ENCODE results near the gene EFHC2.

EFHC2 gene

DNA sequence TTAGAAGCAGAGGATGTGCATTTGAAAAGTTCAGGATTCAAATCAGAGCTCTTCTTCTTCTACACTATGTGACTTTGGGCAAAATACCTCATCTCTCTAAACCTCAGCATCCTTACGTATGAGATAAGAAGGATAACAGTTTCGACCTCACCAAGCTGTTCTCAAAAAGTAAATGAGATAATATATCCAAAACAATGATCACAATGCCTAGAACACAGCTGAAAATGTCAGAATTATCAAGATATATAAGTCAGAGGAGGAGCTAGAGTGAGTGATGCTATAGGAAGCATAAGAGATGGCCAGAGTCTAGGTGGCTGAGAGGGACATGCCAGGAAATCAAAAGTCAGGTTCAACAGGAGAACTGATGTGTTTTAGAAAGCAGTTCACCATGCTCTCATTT, 168.0 kb downstream of the EFHC2 start:
- no peak for DNase-seq (ENCODE audit: low read depth, low spot score)
- no peak overlapping the region for H3K4me3 ChIP-seq (ENCODE audit: low read length)

DNA sequence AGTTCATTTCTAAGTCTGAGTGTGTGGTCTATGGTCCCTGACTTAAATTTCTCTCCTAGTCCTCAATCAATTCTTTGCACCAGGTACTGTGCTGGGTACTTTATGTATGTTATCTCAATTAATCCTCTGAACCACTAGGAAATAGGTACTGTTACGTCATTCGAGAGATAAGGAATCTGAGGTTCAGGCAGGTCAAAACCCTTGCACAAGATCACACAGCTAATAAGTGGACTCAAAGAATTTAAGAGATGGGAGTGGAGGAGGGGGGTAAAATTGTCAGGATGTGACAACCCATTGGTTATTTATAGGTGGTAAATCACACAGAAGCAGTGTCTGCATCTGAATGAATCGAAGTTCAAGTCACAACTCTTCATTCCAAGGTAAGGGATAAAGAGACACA, 169.4 kb downstream of the EFHC2 start:
- DNase-seq (ENCODE audit: low read depth, low spot score), result no peak
- no peak overlapping the region for H3K4me3 ChIP-seq (ENCODE audit: low read length)

DNA sequence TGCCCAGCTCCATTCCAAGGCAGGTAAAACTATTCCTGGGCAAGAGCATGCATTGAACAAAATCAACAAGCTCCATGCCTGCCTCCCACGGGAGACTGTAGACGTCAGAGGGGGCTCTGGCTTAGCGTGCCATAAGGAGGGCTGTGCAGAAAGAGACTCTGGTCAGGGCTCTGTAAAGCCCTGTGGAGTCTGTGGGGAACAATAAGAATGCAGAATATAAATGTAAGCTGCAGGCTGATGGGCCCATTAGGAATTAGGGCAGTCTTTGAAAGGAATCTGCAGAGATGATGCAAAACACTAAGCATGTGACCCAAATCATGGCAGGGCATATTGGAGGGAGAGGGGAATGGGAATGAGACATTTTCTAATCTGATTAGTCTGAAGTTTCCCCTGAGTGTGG, 170.3 kb downstream of the EFHC2 start:
- no peak for DNase-seq (ENCODE audit: low read depth, low spot score)
- H3K4me3 ChIP-seq (ENCODE audit: low read length), result no peak overlapping the region

GRCh38 chrX:44167116-44167515, 176.4 kb downstream of the EFHC2 start:
- H3K4me3 ChIP-seq (ENCODE audit: low read length), result no peak overlapping the region
- DNase-seq (ENCODE audit: low read depth, low spot score), result no peak

- DNase-seq (ENCODE audit: low read depth, low spot score), result no peak
- H3K4me3 ChIP-seq (ENCODE audit: low read length), result no peak overlapping the region
Observed at GRCh38 chrX:44162964-44163475, 180.5 kb downstream of the EFHC2 start.

GRCh38 chrX:44157858-44158257, 185.6 kb downstream of the EFHC2 start:
- DNase-seq (ENCODE audit: low read depth, low spot score), result no peak
- H3K4me3 ChIP-seq (ENCODE audit: low read length), result no peak overlapping the region

DNA sequence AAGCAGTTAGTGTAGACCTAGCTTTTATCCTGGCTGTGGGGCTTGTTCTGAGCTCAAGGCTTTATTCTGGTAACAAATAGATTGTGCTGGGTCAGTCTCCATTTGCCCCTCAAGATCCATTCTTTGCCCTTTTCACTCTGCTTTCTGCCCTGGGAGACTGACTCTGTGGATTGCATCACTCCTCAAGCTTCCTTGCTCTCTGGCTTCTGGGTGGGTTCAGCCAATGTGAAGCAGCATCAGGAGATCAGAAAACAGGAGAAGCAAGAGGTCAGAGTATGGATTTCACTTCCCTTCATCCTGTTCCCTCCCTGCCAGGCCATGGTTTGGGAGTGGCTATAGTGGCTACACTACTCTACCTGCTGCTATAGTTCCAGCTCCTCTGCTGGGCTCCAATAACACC, 186.2 kb downstream of the EFHC2 start:
- no peak for DNase-seq (ENCODE audit: low read depth, low spot score)
- H3K4me3 ChIP-seq (ENCODE audit: low read length), result no peak overlapping the region

GRCh38 chrX:44156726-44157125, 186.7 kb downstream of the EFHC2 start:
- DNase-seq (ENCODE audit: low read depth, low spot score), result no peak
- H3K4me3 ChIP-seq (ENCODE audit: low read length), result no peak overlapping the region

- DNase-seq (ENCODE audit: low read depth, low spot score), result no peak
- no peak overlapping the region for H3K4me3 ChIP-seq (ENCODE audit: low read length)
Observed at GRCh38 chrX:44155126-44155525, 188.3 kb downstream of the EFHC2 start.

DNA sequence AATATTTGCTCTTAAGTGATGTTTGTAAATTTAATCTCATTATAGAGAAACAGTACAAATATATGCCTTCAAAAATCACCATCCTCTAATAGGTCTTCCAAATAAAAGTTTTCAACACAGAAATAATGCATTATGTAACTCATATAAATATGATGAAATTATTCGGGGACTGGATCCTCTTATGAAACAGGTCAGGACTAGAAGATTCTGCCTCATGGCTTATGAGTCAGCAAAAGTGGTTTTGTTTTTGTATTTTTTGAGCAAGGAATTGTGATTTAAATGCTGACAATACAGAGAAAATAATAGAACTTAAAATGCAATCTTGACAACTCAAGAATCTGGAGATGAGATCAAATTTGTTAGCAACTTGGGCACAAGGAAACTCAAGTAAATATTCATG, 190.6 kb downstream of the EFHC2 start:
- no peak overlapping the region for H3K4me3 ChIP-seq (ENCODE audit: low read length)
- DNase-seq (ENCODE audit: low read depth, low spot score), result no peak

- H3K4me3 ChIP-seq (ENCODE audit: low read length), result no peak overlapping the region
- no peak for DNase-seq (ENCODE audit: low read depth, low spot score)
Observed at GRCh38 chrX:44147130-44147529, 196.3 kb downstream of the EFHC2 start.

GRCh38 chrX:44144177-44144945, 199.1 kb downstream of the EFHC2 start:
- no peak for DNase-seq (ENCODE audit: low read depth, low spot score)
- no peak overlapping the region for H3K4me3 ChIP-seq (ENCODE audit: low read length)

DNA sequence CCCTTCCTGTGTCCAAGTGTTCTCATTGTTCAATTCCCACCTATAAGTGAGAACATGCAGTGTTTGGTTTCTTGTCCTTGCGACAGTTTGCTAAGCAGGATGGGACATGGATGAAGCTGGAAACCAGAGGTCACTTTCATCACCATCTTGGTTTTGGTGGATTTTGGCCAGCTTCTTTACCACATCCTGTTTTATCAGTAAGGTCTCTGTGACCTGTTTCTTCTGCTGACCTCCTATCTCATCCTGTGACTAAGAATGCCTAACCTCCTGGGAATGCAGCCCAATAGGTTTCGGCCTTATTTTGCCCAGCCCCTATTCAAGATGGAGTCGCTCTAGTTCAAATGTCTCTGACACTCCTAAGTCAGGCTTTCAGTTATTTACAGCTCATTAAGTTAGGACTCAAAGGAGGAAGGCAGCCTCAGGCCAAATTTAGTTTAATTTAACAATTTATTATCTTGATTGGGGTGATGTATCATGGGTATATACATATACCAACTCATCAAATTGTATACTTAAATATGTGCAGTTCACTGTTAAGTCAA, 200.3 kb downstream of the EFHC2 start:
- DNase-seq (ENCODE audit: low read depth, low spot score), result no peak
- no peak overlapping the region for H3K4me3 ChIP-seq (ENCODE audit: low read length)

DNA sequence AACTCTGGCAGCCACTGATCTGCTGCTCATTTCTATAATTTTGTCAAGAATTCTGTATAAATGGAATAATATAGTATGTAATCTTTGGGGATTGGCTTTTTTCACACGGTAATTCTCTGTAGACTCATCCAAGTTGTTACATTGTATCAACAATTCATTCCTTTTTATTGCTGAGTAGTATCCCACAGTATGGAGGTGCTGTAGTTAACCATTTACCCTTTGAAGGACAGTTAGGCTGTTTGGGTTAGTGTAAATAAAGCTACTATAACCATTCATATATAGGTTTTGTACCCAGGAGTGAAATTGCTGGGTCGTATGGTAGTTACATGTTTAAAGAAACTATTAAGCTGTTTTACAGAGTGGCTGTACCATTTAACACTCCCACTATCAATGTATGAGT, 213.3 kb downstream of the EFHC2 start:
- H3K4me3 ChIP-seq (ENCODE audit: low read length), result no peak overlapping the region
- DNase-seq (ENCODE audit: low read depth, low spot score), result no peak

DNA sequence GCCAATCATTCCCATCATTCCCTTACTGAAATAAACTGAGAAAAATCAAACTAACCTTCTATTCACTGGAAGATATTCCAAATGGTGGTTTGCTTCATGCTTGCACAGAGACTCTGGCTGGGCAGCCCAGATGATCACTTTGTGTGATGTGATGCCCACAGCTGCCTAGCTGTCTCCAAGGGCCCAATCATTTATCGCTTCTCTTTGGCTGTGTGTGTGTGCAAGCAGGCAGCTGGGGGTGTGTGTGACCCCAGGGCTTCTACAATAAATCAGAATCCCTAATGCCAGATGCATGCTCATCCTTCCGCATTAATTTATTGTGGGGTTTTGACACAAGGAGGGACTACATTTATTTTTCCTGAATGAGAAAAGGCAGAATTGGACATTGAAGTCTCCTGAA, 230.1 kb downstream of the EFHC2 start:
- DNase-seq (ENCODE audit: low read depth, low spot score), result no peak
- no peak overlapping the region for H3K4me3 ChIP-seq (ENCODE audit: low read length)

DNA sequence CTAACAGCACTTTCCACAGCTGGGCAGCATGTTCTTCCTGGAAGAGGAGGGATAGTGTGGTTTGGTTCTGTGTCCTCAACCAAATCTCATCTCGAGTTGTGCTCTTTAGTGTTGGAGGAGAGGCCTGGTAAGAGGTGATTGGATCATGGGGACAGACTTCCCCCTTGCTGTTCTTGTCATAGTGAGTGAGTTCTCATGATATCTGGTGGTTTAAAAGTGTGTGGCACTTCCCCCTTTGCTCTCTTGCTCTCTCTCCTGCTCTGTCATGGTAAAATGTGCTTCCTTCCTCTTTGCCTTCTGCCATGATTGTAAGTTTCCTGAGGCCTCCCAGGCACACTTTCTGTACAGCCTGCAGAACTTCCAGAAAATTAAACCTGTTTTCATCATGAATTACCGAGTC, 236.6 kb downstream of the EFHC2 start:
- no peak overlapping the region for H3K4me3 ChIP-seq (ENCODE audit: low read length)
- DNase-seq (ENCODE audit: low read depth, low spot score), result no peak

GRCh38 chrX:44105228-44105913, 238.1 kb downstream of the EFHC2 start:
- DNase-seq (ENCODE audit: low read depth, low spot score), result no peak
- H3K4me3 ChIP-seq (ENCODE audit: low read length), result no peak overlapping the region

DNA sequence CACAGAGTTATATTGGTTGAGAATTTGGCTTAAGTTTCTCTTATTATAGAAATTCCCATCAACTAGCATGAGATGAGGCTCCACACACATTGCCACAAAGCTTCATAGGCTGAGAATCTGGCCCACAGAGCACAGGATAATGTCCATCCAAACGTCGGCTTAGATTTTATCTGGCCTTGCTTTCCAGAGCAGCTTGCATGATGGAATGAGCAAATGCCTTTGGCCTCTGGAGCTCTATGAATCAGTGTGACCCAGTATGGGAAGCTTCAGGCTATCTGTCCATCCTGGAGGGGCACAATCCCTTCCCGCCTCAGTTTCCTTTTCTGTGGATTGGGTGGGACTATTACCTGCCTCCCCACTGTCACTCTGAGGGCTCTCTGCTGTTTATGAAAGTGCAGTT, 238.8 kb downstream of the EFHC2 start:
- H3K4me3 ChIP-seq (ENCODE audit: low read length), result no peak overlapping the region
- DNase-seq (ENCODE audit: low read depth, low spot score), result no peak

DNA sequence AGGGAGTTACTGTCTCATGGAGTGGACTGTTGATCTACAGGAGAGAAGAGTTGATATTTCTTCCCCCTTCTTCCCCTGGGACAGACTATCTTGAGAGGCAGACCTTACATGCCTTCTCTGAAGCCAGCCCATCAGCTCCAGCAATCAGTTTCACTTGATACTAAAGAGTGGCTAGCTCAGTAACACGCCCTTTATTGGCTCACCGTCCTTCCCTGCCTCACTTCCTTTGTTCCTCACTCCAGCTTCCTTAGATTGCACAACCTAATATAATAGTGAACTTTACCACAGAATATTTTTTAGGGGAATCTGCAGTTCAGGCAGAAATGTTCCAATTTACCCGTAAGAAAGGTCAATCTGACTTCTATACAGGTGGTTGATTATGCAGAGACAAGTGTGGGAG, 242.2 kb downstream of the EFHC2 start:
- no peak overlapping the region for H3K4me3 ChIP-seq (ENCODE audit: low read length)
- no peak for DNase-seq (ENCODE audit: low read depth, low spot score)

GRCh38 chrX:44099366-44099765, 244.1 kb downstream of the EFHC2 start:
- DNase-seq (ENCODE audit: low read depth, low spot score), result no peak
- H3K4me3 ChIP-seq (ENCODE audit: low read length), result no peak overlapping the region
